ENCODE data around the gene OPTC. TPM values are rescaled to one million over a fixed set of nuclear protein-coding genes. Genes with fewer than 3 reads are reported as not detected.

The OPTC gene
- total and polyA plus RNA-seq, 9 of the 15 experiments (the other 6 are each of a cell fraction or from before 2014, with no cell fraction given): not detected

DNA sequence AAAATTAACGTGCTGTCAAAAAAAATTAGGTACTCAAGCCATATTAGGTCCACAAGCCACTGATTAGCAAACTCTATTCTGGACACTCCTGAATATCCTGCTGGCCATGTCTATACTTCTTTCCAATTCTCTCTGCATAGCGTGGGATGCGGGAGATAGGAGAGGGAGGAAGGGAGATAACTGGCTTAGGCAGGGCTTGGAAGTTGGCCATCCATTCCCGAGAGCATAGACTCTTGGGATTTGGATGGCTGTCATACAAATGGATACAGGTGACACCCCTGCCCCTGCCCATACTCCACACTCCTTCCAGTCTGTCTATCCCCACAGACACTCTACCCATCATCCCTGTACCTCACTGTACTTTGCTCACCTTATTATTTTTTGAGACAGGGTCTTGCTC, 20.7 kb upstream of the OPTC start (continued):
- TF ChIP-seq BACH1 (tag; IDR thresholded peaks at IDR 0.05): no peak
- no peak for TF ChIP-seq PBX2 (CRISPR knock-in tag; IDR thresholded peaks at IDR 0.05; ENCODE audit: low read depth)
- no peak for TF ChIP-seq PBX2 (tag; conservative IDR thresholded peaks at IDR 0.05; ENCODE audit: low read depth)
- TF ChIP-seq PRDM10 (IDR thresholded peaks at IDR 0.05; ENCODE audit: partially characterized antibody): no peak
- no peak for TF ChIP-seq KDM4B (IDR thresholded peaks at IDR 0.05; ENCODE audit: borderline replicate concordance in 2 of 2, low read depth in 1 of 2)
- TF ChIP-seq DDX20 (tag; IDR thresholded peaks at IDR 0.05; ENCODE audit: low read depth): no peak
- no peak for TF ChIP-seq ARID2 (IDR thresholded peaks at IDR 0.05)
- no peak for TF ChIP-seq MYNN (IDR thresholded peaks at IDR 0.05)
- no peak for TF ChIP-seq MYNN (CRISPR knock-in tag; IDR thresholded peaks at IDR 0.05)
- no peak for TF ChIP-seq ZNF668 (CRISPR knock-in tag; IDR thresholded peaks at IDR 0.05)
- TF ChIP-seq NR2C2 (CRISPR knock-in tag; IDR thresholded peaks at IDR 0.05): no peak
- TF ChIP-seq NR2C2 (tag; IDR thresholded peaks at IDR 0.05): no peak
- TF ChIP-seq EHMT2 (IDR thresholded peaks at IDR 0.05): no peak
- no peak for TF ChIP-seq ZNF766 (CRISPR knock-in tag; conservative IDR thresholded peaks at IDR 0.05)
- TF ChIP-seq FOXK2 (conservative IDR thresholded peaks at IDR 0.05 in 1 of 2, IDR thresholded peaks at IDR 0.05 in 1 of 2; ENCODE audit: low read depth in 2 of 2): no peak
- TF ChIP-seq, protein P1, sequence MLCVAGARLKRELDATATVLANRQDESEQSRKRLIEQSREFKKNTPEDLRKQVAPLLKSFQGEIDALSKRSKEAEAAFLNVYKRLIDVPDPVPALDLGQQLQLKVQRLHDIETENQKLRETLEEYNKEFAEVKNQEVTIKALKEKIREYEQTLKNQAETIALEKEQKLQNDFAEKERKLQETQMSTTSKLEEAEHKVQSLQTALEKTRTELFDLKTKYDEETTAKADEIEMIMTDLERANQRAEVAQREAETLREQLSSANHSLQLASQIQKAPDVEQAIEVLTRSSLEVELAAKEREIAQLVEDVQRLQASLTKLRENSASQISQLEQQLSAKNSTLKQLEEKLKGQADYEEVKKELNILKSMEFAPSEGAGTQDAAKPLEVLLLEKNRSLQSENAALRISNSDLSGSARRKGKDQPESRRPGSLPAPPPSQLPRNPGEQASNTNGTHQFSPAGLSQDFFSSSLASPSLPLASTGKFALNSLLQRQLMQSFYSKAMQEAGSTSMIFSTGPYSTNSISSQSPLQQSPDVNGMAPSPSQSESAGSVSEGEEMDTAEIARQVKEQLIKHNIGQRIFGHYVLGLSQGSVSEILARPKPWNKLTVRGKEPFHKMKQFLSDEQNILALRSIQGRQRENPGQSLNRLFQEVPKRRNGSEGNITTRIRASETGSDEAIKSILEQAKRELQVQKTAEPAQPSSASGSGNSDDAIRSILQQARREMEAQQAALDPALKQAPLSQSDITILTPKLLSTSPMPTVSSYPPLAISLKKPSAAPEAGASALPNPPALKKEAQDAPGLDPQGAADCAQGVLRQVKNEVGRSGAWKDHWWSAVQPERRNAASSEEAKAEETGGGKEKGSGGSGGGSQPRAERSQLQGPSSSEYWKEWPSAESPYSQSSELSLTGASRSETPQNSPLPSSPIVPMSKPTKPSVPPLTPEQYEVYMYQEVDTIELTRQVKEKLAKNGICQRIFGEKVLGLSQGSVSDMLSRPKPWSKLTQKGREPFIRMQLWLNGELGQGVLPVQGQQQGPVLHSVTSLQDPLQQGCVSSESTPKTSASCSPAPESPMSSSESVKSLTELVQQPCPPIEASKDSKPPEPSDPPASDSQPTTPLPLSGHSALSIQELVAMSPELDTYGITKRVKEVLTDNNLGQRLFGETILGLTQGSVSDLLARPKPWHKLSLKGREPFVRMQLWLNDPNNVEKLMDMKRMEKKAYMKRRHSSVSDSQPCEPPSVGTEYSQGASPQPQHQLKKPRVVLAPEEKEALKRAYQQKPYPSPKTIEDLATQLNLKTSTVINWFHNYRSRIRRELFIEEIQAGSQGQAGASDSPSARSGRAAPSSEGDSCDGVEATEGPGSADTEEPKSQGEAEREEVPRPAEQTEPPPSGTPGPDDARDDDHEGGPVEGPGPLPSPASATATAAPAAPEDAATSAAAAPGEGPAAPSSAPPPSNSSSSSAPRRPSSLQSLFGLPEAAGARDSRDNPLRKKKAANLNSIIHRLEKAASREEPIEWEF (CRISPR knock-in tag; IDR thresholded peaks at IDR 0.05): no peak

Data from K562 (cell line).